ENCODE results near the gene TMEM109. TPM values are rescaled to one million over a fixed set of nuclear protein-coding genes. Genes with fewer than 3 reads are reported as not detected.

TMEM109 gene
- total and polyA plus RNA-seq, 9 of the 15 experiments (the other 6 are each of a cell fraction or from before 2014, with no cell fraction given), result 9.2 to 71.3 (median 30.5) TPM

GRCh38 chr11:60935676-60936442 is 21.9 kb downstream of the TMEM109 start (continued):
- no peak for TF ChIP-seq ARID4B (CRISPR knock-in tag; IDR thresholded peaks at IDR 0.05)
- TF ChIP-seq SUPT5H (IDR thresholded peaks at IDR 0.05), result no peak

GRCh38 chr11:60936467-60937143 is 22.6 kb downstream of the TMEM109 start:
- DNase-seq (ENCODE audit: extremely low read depth in 1 of 4, low spot score in 3 of 4) (no peak), ATAC-seq (no peak), FAIRE-seq (no peak)
- Histone ChIP-seq H3K4me1 (replicated peaks in 1 of 2; ENCODE audit: control insufficient read depth in 2 of 2, insufficient read depth in 2 of 2, low read length in 2 of 2) (peaks cover 0 to 24% of the 10 kb centered on the region in 2 experiments; a peak in 1 of 5 replicates), H3K9me1 (ENCODE audit: control insufficient read depth, insufficient read depth, low read length) (no peaks in the 10 kb centered on the region), H3K27me3 (ENCODE audit: control insufficient read depth in 2 of 2, insufficient read depth in 2 of 2, low read length in 2 of 2) (peaks cover 66 to 86% of the 10 kb centered on the region in 2 experiments), H3K36me3 (ENCODE audit: control insufficient read depth, insufficient read depth, low read length) (no peaks in the 10 kb centered on the region), H4K20me1 (replicated peaks; ENCODE audit: control insufficient read depth, insufficient read depth, low read length) (peaks cover 16% of the 10 kb centered on the region), H3K9me3 (replicated peaks; ENCODE audit: control insufficient read depth, insufficient read depth, low read depth, low read length) (no peaks in the 10 kb centered on the region), H3K79me2 (ENCODE audit: control insufficient read depth, insufficient read depth, low read length) (no peaks in the 10 kb centered on the region), H3K27ac (ENCODE audit: extremely low read depth, low read depth, low read length) (no peak overlapping the region), H3K4me2 (ENCODE audit: insufficient read depth, low read length) (no peak overlapping the region), H3K4me3 (no peak overlapping the region), H2AFZ (ENCODE audit: low read depth, low read length) (no peak overlapping the region), H3K9ac (ENCODE audit: insufficient read depth in 1 of 2, low read depth in 2 of 2, low read length in 2 of 2) (no peak overlapping the region)
- POLR2A ChIA-PET, result no interaction called here
- CTCF ChIA-PET (ENCODE audit: low intra/inter-chr PET ratio), result no interaction called here
- no TSS peak for BruUV-seq (replicated peaks)
- 4% methylated on average over 13 of the region's 18 CpGs for WGBS (ENCODE audit: insufficient coverage, low coverage, missing lambda C conversion rate)
- intact Hi-C loops (cut with micrococcal nuclease), result no loop called here
- no peak for TF ChIP-seq USF2 (CRISPR knock-in tag; IDR thresholded peaks at IDR 0.05)
- no peak for TF ChIP-seq CHCHD3 (CRISPR knock-in tag; IDR thresholded peaks at IDR 0.05)
- TF ChIP-seq GTF2F1 (IDR thresholded peaks at IDR 0.05; ENCODE audit: low read depth, low read length), result no peak
- no peak for TF ChIP-seq ARID3A (IDR thresholded peaks at IDR 0.05; ENCODE audit: borderline replicate concordance, low read depth, low read length)
- no peak for TF ChIP-seq BRD4 (IDR thresholded peaks at IDR 0.05)
- TF ChIP-seq MNT (conservative IDR thresholded peaks at IDR 0.05), result no peak
- TF ChIP-seq ZNF707 (CRISPR knock-in tag; conservative IDR thresholded peaks at IDR 0.05), result no peak
- in situ Hi-C loops (cut with MboI), result no loop called here

Measured in K562 (cell line).